Stimulated activated CD4-positive, alpha-beta T cell treated with anti-CD3 and anti-CD28 coated beads, Interleukin-15, amount 100 ng/mL, for 1 hour (primary cell): ENCODE data around the gene RITA1.
A peak's percentile ranks its signal among the peaks of the same experiment; 100 is the strongest.

ENCODE experiments used
- DNase-seq, 2 donors: peaks; one replicate each; pipeline ENCODE4 v3.0.0-alpha.2; 2020; ENCODE audit warnings: low read depth in 1 of 2, low spot score in 1 of 2

Gene RITA1

DNA sequence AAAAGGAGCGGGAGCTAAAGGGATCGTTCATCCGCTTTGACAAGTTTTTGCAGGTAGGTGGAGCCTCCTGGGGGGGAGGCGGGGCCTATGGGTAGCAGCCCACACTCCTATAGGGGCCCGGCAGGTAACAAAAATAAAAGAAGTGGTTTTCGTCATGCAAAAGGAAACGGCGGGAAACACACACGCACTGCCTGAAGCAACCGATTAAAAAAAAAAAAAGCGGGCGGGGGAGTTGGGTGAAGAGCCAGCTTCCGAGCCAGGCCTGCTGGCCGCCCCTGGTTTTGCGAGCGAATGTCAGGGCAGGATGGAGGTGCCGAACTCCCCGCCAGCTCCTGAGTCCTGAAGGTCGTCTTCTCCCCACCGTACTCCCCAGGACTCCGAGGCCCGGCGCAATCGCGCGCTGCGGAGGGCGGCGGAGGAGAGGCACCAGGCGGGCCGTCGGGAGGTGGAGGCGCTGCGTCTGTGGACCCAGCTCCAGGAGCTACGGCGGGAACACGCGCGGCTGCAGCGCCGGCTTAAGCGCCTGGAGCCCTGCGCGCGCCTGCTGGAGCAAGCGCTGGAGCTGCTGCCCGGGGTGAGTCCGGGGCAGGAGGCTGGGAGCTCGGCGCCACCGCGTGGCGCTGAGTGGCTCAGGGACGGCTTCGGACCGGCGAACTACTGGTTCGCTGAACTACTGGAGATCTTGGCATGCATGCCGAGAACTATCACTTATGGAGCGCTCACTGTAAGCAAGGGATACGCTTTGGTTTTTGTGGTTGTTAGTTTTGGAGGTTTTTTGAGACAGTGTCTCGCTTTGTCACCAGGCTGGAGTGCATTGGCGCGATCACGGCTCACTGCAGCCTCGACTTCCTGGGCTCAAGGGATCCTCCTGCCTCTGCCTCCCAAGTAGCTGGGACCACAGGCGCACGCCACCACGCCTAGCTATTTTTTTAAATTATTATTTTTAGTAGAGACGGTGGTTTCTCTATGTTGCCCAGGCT lies 32.4 kb upstream of the RITA1 start:
- peak; percentile 13 to 45 for DNase-seq

DNA sequence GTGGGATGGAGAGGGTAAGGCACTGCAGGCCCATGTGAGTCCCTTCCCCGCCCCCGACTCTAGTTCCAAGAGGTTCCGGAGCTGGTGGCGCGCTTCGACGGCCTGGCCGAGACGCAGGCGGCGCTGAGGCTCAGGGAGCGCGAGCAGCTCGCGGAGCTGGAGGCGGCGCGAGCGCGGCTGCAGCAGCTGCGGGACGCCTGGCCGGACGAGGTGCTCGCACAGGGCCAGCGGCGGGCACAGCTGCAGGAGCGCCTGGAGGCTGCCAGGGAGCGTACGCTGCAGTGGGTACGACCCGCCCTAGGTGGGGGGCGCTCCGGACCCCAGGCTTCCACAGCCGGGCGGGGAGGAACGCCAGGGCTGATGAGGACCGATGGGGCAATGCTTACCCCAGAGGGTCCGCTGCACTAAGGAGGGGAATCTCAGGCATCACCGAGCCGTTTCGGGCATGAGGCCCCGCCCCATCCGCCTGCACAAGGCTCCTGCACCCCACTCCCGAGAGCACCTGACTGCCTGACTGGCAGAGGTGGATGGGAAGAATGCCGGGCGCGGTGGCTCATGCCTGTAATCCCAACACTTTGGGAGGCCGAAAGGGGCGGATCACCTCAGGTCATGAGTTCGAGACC lies 31.1 kb upstream of the RITA1 start:
- no peak for DNase-seq

DNA sequence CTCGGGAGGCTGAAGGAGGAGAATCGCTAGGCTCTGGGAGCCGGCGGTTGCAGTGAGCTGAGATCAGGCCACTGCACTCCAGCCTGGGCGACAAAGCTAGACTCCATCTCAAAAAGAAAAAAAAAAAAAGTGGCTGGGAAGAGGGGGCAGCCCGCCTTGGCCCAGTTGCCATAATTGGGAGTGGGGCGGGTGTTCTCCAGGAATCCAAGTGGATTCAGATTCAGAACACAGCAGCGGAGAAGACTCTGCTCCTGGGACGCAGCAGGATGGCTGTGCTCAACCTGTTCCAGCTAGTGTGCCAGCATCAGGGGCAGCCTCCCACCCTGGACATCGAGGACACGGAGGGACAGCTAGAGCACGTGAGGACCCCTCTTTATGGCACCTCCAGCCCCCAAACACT lies 30.5 kb upstream of the RITA1 start:
- no peak for DNase-seq

DNA sequence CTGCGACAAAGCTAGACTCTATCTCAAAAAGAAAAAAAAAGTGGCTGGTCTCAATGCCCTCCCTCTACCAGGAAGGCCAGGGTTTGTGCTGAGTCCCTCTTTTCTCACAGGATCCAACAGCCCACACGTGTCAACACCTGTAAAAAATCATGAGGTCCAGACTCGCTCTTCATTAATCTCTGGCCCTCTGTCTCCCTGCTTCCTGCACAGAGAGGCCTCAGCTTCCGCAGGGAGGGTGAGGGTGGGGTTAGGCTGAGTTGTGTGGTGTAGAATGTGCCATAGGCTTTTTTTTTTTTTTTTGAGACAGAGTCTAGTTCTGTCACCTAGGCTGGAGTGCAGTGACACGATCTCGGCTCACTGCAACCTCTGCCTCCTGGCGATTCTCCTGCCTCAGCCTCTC lies 29.9 kb upstream of the RITA1 start:
- no peak for DNase-seq

DNA sequence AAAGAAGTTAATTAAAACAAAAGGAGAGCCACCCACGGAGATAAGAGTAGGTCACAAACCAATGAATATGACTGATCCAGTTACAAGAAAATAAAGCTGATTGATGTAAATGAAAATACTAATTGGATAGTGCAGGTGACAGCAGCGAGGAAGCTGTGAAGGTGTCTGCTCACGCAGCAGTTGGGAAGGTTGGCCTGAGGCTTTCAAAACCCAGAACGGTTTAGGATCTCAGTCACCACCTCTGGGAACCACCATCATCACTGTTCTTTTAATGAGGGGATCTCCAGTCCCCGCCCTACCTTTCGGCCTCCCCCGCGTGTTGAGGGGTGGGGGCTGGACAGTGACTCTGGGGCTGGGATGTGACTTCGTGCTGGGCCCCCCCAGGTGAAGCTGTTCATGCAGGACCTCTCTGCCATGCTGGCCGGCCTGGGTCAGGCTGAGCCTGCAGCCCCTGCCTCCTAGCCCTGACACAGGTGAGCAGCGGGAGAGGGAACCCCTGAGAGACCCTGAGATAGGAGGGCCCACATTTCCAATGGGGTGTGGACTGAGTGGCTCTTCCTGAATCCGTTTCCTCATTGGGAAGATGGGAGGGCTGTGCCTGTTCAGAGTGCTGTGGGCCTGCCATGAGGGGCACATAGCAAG lies 28.2 kb upstream of the RITA1 start:
- DNase-seq = no peak

DNA sequence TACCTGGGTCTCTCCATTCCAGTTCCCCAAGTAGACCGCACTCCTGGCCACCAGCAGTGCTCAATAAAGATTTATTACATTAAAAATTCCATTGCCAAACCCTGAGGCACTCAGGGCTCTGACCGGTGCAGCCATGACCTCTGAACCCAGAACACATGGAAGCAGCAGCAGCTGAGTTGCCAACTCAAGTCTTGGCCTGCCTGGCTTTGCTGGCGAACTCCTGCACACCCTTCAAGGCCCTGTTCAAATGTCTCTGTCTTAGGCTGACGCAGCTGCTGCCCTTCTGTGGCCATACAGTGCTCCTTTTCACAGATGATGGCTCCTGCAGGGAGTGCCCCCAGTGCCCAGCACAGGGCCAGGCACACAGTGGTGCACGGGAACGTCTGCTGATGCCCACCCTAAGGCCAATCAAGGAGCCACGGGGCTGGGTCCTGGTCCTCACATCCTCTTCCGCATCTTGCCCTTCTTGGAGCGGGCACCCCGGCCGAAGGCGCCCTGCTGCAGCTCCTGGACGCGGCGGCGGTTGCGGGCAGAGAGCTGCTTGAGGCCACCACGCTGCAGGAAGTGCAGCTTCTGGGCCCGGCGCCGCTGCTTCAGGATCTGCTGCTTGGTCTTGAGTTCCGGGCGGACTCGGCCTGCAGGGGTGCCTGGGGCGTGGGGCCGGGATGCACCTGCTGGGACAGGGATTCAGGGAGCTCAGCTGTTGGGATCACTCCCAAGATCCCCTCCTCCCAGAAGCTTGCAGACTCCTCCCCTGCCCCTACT lies 26.9 kb upstream of the RITA1 start:
- DNase-seq = no peak

DNA sequence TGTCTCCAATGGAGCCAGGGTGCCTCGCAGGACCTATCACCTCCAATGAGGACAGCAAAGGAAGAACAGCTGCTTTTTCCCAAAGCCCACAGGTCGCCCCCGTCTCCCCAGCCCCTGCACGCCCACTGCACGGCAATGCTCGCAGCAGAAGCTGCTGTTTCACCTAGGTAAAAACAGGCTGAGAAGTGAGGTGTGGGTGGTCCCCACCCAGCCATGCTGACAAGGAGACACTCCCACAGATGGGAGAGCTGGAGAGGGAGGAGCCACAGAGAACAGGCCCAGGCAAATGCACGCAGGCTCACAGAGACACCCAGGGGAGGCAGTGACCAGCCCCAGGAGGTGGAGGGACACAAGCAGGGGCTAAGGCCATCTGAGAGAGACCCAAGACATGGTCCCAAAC lies 25.6 kb upstream of the RITA1 start:
- no peak for DNase-seq

DNA sequence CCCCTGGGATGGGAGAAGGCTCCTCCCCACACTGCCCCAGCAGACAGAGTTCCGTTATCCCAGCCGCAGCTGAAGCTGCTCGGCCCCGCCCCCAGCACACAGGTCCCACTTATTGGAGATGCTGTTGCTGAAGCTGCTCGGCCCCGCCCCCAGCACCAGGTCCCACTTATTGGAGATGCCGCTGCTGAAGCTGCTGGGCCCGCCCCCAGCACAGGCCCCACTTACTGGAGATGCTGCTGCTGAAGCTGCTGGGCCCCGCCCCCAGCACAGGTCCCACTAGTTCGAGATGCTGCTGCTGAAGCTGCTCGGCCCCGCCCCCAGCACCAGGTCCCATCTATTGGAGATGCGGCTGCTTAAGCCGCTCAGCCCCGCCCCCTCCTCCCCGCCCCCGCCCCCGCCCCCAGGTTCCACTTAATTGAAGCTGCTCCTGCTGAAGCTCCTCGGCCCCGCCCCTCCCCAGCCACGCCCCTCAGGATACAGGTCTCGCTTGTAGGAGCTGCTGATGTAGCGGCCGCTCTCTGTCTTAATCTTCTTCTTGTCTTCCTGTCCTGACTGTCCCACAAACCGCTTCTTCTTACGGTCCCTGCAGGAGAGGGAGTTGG lies 24.0 kb upstream of the RITA1 start:
- no peak for DNase-seq

DNA sequence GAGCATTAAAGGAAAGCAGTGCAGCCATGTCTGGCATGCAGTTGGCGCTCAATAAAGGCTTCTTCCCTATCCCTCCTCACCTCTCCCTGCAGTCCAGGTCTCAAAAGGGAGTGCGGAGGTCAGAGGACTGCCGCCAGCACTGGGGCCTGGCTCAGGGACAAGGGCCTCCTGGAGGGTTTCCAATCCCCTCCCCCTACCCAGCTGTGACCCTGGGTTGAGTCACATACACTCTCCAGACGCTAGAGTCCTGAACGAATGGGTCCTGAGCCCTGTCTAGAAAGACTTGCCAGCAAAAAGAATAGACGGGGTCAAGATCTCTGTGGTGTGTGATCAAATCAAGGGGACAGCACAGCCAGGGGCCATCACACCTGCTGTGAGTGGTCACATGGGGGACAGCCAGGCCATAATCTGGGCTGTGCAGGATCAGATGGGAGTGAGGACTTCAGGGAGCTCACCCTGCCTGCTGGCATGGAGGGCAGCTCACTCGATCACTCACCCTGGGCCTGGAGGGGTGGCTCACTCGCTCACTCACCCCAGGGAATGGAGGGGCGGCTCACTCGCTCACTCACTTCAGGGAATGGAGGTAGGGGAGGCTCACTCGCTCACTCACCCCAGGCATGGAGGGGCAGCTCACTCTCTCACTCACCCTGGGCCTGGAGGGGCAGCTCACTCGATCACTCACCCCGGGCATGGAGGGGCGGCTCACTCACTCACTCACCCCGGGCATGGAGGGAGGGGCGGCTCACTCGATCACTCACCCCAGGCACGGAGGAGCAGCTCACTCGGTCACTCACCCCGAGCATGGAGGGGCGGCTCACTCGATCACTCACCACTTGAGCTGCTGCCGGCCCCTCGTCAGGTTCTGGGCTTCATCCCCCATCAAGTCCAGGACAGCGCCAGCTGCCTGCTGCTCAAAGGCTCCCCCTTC lies 23.2 kb upstream of the RITA1 start:
- no peak for DNase-seq

DNA sequence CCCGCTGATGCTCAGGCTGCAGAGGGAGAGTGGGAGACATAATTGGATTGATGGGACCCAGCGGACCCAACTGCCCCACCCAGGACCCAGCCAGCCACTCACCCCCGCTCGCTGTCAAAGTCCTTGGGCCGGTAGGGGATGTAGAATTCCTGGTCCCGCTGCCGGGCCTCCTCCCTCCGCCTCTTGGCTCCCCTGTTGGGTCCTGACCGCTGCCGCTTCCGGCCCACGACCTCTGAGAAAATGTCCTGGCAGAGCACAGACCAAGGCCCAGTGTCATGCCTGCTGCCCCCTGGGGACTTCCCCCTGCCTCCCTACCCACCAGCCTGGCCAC lies 22.5 kb upstream of the RITA1 start:
- DNase-seq = no peak

DNA sequence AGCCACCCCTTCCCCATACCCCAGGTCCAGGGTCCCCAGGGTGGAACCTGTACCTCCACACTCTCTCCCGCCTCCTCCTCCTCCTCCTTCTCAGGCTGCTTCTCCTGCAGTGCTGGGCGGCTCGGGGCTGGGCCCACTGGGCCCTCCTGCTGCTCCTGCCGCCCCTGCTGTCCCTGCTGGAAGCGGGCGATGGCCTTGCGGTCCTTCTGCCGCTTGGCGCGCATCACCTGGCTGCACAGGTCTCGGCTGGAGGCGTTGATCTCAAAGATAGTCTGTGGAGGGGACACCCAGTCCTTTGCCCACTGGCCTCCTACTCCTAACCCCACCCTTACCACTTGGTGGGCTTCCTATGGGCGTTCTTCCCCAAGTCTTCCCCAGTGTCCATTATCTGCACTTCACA lies 21.5 kb upstream of the RITA1 start:
- DNase-seq = no peak

DNA sequence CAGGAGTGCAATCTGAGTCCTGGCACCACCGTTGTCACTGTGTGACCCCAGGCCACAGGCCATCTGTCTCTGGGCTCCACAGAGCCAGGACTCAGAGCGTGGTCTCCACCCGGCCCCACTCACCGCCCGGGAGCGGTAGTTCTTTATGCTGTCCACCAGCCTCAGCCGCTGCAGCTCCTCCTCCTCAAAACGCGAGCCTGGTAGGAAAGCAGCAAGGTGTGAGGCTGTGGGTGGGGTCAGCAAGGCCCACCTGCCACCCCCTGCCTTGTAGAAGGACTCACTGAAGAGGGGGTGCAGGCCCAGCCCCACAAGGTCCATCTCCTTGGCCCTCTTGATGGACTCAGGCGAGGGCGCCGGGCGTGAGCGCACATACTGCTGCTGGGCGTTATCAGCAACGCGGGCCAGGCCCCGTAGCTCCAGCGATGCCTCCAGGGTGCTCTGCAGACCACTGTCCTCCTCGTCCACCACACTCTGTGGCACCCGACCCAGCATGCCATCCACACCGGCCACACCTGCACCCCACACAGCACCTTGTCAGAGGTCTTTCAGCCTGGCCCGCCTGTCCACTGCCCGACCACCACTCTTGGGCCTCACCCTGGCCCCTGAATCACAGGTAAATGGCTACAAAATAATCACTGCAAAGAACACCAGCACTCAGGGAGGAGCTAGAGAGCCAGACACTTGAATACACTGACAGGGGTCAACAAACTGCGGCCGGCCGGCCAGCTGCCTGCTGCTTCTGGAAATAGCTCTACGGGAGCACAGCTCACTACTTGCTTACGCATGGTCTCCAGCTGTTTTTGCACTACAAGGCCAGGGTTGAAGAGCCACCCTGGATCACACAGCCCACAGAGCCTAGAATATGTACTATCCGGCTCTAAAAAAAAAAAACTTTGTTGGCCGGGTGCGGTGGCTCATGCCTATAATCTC lies 19.7 kb upstream of the RITA1 start:
- DNase-seq = no peak

DNA sequence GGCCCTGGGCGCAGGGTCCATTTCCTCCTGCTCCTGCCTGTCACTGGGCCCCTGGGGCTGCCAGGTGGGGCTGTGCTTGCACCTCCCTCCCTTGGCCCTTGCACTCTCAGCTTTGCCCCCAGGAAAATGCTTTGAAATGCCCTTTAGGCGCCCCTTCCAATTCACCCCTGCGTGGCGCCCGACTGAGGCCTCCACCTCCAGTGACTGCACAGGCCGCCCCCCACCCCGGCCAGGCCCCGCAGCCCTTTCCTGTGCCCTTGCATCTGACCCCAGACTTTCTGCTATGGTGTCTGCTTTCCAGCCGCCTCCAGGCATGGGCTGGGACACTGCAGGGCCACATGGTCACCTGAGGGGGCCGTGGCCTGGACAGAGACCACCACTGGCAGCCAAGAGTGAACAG lies 17.7 kb upstream of the RITA1 start:
- no peak for DNase-seq

DNA sequence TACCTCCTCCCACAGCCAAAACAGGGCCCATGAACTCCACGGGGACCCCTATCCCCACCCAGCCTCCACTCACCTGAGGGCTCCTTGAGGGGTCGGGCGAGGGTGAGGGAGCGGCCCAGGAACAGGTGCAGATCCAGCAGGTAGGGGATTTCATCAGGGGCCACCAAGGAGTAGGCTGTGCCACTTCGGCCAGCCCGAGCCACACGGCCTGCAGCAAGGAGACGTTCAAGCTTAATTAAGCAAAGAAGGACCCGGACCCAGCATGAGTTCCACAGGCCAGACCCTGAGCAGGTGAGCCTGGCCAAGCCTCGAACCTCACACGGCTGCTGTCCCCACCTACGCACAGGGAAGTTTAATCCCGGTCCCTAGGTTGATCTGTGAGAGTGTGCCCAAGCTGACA lies 15.8 kb upstream of the RITA1 start:
- DNase-seq = no peak

DNA sequence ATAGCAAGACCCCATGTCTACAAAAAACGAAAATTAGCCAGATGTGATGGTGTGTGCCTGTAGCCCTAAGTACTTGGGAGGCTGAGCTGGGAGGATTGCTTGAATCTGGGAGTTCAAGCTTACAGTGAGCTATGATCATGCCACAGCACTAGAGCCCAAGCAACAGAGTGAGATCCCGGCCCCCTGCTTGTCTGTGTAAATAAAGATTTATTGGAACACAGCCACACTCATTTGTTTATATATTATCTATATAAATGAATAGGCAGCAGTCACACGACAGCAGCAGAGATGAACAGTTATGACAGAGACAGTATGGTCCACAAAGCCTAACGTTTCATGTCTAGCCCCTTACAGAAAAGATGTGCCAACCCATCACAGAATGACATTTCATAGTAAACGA lies 15.1 kb upstream of the RITA1 start:
- DNase-seq = no peak

DNA sequence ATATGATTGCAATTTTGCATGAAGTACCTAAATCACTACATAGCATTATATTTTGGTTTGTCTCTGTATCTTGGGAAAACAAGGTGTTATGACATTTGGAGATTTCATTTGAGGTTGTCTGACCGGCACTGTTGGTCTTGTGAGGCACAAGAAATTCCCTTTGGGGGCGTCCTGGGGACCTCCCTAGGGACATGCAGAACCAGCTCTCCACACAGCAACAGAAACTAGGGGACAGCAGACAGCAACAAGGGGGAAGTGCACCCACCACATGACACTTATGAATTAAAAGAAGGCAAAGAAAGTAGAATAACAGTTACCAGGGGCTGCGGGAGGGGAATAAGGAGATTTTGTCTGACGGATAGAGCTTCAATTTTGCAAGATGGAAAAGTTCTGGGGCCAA lies 14.6 kb upstream of the RITA1 start:
- DNase-seq = no peak

DNA sequence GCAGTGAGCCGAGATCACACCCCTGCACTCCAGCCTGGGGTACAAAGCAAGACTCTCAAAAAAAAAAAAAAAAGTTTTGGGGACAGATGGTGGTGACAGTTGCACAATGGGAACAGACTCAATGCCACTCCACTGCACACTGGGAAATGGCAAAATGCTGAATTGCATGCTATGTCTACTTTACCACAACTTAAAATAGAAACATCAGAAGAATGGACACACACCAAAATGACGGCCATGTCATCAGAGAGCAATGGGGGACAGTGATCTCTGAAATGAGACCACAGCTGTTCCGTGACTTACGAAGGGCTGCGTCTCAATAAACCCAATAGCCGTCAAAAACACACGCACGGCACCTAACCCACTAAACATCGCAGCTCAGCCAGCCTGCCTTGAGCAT lies 14.0 kb upstream of the RITA1 start:
- no peak for DNase-seq

DNA sequence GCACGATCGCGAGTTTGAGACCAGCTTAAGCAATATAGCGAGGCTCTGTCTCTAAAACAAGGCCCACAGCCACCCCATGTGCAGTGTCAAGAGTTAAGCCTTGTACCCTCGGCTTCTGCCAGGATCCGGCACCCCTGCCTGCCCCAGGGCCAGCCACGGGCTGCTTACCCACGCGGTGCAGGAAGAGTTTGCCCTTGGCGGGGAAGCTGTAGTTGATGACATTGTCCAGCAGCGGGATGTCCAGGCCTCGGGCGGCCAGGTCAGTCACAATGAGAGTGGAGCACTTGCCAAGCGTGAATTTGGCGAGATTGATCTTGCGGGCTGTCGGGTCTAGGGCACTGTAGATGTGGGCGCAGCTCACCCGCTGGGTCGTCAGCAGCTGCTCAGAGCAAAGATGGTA lies 13.3 kb upstream of the RITA1 start:
- DNase-seq = no peak

DNA sequence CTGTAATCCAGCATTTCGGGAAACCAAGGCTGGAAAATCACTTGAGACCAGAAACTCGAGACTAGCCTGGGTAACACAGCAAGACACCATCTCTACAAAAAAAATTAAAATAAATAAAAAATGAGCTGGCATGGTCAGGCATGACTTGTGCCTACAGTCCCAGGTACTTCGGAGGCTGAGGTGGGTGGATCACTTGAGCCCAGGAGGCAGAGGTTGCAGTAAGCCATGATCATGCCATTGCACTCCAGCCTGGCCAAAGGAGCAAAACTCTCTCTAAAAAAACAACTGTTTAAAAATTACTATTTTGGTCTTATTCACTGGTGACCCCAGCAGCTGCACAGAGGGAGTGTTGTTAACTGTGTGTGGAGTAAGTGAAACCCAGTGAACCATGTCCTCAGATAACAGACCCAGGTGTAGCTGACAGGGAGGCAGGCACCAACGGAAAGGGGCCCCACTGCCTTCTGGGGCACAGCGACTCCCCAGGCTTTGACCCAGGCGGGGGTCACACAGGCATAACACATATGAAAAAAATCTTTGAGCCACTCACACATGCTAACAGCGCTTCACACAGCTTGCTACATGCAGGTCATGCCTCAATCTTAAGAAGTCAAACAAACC lies 12.3 kb upstream of the RITA1 start:
- DNase-seq = no peak
